ENCODE measurements around the gene PPP1R9A.
A peak's percentile ranks its signal among the peaks of the same experiment; 100 is the strongest.

Gene PPP1R9A

GRCh38 chr7:94901981-94902380, 5.4 kb upstream of the PPP1R9A start:
- no peak for TF ChIP-seq CTCF (conservative IDR thresholded peaks at IDR 0.05)
- no peak for TF ChIP-seq ZFX (IDR thresholded peaks at IDR 0.05)
- no peak overlapping the region for H3K27ac ChIP-seq

GRCh38 chr7:94903971-94904370, 3.4 kb upstream of the PPP1R9A start:
- TF ChIP-seq ZFX (IDR thresholded peaks at IDR 0.05) (no peak), CTCF (conservative IDR thresholded peaks at IDR 0.05) (no peak)
- no peak overlapping the region for H3K27ac ChIP-seq

DNA sequence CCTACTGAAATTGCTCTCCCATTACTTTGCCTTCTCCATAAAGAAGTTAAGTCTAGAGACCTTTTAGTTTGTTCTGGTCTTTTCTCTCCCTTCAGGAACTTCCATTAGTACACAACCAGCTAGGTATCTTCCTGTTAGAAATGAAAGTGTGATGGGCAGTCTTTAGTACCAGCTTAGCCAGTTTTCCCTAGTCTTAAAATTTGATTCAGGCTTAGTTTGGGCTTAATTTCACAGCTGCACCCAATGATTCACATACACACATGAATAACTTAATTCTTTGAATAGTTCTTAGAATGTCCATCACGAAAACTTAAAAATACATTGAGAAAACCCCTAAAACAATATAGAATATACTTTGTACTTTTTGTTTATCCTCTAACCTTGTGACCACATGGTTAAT, 2.4 kb upstream of the PPP1R9A start:
- TF ChIP-seq CTCF (conservative IDR thresholded peaks at IDR 0.05): no peak
- no peak for TF ChIP-seq ZFX (IDR thresholded peaks at IDR 0.05)
- H3K27ac ChIP-seq: no peak overlapping the region

DNA sequence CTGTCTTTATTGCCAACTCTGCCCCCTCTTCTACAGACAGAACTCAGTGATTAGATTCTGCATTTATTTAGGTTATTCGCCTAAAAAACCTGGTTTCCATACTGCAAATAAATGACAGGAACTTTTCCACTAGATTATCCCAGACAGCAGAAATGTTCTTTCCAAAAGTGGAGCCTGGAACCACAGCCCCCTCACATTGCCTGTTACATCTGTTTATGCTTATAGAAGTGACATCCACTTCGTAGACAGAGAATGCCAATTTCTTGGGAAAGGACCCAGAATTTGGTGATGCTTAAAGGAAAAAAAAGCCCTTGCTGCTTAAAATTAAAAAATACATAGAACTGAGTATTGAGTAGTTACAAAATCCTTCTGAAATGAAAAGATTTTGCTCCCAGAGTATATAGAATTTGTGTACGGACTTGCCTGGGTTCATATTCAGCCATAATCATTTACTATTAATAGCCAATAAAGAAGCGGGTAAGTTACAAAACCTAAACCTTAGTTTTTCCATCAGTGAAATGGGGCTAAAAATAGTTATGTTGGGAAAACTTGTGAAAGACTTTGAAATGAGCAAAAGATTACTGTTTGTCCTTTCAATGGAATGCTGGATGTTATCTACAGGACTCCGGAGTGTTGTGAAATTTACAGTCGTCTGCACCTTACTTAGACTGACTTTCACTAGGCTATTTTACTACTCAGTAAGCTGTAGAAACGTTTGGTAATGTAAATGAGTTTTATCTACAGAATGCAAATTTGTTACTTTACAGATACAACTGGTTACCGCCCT, 1.1 kb upstream of the PPP1R9A start:
- TF ChIP-seq ZFX (IDR thresholded peaks at IDR 0.05): no peak
- TF ChIP-seq CTCF (conservative IDR thresholded peaks at IDR 0.05): no peak
- H3K27ac ChIP-seq: no peak overlapping the region

DNA sequence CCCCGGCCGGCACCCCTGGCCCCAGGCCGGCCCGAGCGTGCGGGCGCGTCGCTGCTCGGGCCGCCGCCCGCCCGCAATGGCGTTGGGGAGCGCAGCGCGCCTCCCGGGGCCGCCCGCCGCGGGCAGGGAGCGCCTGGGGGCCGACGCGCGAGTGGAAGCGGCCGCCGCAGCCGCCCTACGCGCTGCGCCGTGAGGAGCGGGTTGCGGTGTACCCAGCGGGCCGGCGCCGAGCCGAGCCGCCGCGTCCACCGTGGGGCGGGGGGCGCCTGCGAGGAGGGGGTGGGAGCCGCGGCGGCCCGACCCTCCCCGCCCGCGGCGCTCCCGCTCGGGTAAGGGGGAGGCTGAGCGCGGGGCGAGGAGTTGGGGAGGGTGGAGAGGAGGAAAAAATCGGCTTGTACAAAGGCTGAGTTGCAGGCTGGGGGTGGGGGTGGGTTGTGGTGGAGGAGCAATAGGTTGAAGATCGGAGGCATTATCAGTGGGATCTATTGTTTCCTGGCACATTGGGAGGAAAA, 473 bp downstream of the PPP1R9A start:
- H3K27ac ChIP-seq: peak overlapping the region; percentile 50; the same call in 1 of the 2 replicates

DNA sequence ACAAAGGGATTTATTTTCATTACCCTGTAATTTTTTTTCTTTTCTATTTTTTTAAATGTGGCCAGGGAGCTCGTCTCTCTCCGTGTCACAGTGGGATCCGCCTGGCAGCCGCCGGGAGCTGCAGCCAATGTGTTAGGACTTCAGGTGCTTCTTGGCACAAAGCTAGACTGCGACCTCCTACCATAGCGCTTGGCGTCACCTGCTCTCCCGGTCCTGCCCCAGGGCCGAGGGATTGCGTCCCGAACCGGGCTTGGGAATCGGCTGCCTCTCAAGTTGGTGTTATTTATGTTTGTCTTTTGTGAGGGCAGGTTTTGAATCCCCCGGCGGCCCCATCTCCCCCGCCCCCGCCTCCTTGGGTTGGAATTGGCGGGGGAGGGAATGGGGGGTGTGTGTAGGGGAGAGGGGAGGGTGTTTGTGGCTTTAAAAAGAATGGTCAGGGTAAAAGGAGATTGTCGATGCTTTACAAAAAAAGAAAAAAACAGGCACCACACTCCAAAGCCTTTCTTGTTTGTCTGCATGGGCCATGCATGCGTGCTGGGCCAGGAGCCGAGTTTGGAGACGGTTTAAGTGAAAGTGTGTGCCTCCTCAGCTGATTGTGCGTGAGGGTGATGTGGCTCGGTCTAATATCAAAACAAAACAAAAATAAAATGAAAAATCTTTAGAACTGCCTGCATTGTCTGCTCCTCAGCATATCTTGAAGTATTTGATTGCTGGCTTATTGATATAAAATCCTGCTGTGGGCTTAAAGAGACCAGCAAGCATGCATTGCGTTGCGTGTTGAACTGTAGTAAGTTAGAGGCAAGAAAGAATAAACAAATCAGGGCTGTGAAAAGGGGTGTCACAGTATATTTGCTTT, 1.2 kb downstream of the PPP1R9A start:
- H3K27ac ChIP-seq: peak overlapping the region; percentile 50; the same call in 1 of the 2 replicates
- no peak for TF ChIP-seq ZFX (IDR thresholded peaks at IDR 0.05)
- TF ChIP-seq CTCF (conservative IDR thresholded peaks at IDR 0.05): no peak

More for the DNA sequence above, 473 bp downstream of the PPP1R9A start:
- TF ChIP-seq ZFX (IDR thresholded peaks at IDR 0.05) (peak; percentile 63), CTCF (conservative IDR thresholded peaks at IDR 0.05) (peak; percentile 22; the same call in 1 of the 2 replicates)

- TF ChIP-seq CTCF (conservative IDR thresholded peaks at IDR 0.05): no peak
- no peak for TF ChIP-seq ZFX (IDR thresholded peaks at IDR 0.05)
- no peak overlapping the region for H3K27ac ChIP-seq
These were observed 1.7 kb downstream of the PPP1R9A start for GRCh38 chr7:94909179-94909466.
